Stimulated activated CD8-positive, alpha-beta memory T cell treated with anti-CD3 and anti-CD28 coated beads, Interleukin-4, amount 100 ng/mL, for 1 hour (primary cell): ENCODE data around the gene RNF213.

Experiments used
- DNase-seq, 2 donors: peaks; one replicate each; pipeline ENCODE4 v3.0.0-alpha.2; 2020; ENCODE audit warnings: low read depth in 2 of 2, low spot score in 1 of 2

Gene RNF213

DNA sequence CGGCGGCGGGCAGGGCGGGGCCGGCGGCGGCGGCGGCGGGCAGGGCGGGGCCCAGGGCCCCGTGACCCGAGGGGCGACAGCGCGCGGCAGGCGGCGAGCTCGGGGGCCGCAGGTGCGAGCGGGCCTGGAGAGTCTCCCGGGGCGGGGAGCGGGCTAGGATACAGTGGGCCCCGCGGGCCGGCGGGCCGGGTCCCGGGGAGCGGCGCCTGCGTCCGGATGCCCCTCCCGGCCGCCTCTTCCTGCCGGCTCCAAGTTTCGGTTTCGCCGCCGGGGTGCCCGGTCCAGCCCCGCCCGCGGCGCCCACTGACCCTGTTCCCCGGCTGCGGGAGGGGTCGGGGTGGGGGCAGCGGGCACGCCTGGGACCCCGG, at the start of gene RNF213:
RNF213 (plus strand) TSS at position 62 of the 368 bp plus-strand sequence. CDS start 2,830 bp downstream, outside the sequence.
- no peak for DNase-seq

DNA sequence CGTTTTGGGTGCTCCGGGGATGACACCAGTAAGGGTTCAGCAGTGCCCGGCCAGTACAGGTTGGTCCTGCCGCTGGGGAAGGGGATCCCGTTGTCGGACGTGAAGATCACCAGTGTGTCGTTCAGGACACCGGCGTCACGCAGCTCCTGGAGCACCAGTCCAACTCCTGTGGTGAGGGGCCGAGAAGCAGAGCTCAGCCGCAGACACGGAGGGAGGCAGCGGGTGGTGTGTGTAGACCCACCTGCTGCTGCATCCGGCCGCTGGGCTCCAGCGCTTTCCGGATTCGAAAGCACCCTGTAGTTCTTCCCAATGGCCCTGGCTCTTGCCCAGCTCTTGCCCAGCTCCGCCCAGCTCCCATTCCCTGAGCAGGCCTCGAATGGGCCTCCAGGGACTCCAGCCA, 48.5 kb upstream of the RNF213 start:
- no peak for DNase-seq

DNA sequence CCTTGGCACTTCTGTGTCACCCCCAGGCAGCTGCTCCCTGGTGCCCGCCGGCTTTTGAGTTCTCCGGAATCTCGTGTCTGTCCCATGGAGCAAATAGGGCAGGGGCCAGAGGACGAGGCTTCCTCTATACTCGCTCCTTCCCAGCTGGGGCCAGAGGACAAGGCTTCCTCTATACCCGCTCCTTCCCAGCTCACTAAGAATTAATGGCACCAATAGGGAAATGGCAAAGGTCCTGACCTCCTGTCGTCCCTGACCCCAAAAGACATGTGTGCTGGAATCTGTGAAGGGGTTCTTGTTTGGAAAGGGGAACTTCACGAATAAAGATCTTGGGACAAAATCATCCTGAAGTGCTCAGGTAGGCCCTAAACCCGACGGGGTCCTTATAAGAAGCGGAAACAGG, 48.1 kb upstream of the RNF213 start:
- no peak for DNase-seq

DNA sequence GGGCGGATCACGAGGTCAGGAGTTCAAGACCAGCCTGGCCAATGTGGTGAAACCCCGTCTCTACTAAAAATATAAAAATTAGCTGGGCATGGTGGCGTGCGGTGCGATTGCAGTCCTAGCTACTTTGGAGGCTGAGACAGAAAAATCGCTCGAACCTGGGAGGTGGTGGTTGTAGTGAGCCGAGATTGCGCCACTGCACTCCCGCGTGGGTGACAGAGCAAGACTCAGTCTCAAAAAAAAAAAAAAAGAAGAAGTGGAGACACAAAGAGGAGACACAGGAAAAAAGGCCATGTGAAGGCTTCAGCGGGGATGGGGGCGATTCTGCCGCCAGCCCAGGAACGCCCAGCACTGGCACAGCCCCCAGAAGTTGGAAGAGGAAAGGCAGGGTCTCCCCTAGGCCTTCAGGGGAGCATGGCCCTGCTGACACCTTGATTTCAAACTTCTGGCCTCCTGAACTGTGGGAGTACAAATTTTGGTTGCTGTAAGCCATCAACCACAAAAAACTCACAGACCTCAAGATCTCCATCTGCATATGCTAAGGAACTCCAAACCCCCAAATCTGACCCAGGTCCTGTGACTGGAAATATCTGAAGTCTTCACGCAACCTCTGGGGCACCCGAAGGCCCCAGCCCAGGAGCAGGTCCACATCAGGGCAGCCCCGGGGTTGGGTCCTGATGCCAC, 47.5 kb upstream of the RNF213 start:
- DNase-seq = no peak

DNA sequence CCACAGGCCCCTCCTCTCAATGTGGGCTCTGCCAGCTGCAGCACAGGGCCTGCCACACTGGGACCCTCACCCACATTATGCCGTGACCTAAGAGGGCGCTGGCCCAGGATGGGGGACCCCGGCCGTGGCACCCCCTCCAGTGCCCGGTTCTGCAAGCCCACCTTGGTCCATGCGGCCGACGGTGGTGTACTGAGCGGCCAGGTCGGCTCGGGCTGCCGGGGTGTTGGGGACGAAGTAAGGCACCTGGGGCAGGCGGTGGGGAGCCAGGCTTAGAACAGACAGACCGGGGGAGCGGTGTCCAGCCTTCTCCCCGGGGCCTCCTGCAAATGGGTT, 47.0 kb upstream of the RNF213 start:
- DNase-seq = no peak

DNA sequence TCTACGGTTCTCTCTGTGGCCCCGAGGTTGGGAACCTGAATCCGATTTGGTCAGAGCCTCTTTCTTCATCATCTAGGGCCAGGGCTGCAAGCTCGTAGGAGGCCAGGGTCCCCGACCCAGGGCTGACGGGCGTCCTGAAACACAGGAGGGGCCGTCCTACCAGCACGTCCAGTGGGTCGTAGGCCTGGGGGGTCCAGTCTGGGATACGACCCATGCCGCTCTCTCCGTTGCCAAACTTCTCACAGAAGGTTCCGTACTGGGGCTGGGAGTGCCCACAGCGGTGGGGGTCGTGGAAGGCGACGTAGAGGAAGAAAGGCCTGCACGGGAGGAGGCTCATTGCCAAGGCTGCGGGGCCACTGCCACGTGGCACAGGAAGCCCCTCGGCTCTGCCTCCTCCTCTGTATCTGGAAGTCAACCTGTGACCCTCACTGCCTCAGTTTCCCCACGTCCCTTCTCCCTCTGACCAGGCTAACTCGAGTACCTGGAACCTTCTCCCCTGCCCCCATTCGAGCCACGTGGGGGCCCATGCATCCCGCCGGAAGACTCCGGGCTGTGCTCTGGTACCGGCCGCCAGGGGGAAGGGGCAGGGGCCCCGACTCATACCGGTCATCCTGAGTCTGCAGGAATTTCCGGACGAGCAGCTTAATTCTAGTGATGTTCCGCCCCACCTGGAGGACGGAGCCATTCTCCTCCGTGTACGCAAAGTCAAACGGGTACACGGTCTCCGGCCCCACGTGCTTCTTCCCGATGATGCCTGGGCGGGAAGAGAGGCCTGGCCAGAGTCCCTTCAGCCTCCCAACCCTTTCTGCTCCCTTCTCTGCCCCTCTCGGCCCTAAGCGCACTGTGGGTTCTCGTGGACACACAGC, 46.4 kb upstream of the RNF213 start:
- no peak for DNase-seq

DNA sequence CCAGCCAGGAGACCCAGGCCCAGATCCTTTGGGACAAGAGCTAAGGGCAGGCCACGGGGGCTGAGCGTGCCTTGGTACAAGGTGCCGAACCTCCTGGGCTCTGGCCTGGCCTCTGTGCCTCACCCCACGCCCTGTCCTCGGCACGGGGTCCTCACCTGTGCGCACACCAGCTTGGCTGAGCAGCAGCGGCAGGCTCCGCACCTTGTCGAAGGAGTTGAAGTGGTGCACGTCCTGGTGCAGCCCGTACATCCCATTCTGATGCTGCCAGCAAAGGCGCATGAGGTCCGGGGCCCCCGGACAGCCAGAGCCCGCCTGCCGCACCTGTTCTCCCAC, 45.8 kb upstream of the RNF213 start:
- no peak for DNase-seq

DNA sequence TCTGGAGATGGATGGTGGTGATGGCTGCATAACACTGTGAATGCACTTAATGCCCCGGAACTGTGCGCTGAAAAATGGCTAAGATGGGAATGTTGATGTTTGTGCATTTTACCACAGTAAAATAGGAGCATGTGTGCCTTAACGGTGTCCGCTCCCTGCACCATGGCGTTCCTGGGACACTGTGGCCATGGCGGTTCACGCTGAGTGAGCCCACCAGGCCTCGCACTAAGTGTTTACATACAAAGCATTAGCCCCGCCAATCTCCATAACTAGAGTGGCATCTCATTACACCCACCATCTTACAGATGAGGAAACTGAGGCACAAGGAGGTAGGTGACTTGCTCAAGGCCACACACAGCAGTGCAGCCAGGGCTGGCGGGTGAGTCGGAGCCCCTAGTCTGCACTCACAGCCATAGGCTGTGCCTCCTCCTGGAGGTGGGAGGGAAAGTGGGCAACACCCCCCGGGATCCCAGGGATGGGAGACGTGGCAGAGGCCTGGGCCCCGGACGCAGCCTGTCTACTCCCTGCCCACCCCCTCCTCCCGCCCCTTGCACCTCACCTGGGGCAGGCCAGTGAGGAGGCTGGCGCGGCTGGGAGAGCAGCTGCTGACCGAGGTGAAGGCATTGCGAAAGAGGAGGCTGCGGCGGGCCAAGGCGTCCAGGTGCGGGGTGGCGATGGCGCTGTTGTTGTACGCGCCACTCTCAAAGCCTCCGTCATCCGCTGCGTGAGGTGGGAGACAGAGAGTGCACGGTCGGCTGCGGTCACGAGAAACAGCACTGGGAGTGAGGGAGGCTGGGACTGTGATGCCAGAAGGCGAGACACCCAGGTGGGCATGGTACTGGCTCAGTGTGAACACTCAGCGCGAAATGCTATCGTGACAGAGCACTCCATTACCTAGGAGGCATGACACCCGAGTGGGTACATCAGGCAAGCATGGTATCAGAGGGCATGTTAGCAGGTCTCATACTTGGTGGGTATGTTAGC, 43.9 kb upstream of the RNF213 start:
- no peak for DNase-seq

DNA sequence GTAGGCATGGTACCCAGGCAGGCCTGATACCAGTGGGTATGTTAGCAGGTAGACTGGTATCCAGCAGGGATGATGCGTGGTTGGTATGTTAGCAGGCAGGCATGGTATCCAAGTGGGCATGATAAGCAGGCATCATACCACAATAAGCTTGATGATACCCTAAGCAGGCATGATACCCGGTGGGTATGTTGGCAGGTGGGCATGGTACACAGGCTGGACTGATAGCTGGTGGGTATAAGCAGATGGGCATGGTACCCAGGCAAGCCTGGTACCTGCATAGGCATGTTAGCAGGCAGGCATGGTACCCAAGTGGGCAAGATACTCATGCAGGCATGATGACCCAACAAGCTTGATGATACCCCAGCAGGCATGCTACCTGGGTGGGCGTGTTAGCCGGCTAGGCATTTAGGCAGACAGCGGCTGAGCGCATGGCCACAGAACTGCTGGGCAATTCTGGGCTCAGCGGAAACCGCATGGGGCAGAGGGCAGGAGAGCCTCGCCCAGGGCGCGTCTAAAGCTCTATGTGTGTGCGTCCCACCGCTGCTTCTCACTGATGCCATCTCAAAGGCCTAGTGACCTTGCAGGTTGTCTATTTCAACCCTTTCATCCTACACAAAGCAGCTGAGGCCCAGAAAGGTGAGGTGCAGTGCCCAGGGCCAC, 42.8 kb upstream of the RNF213 start:
- no peak for DNase-seq

DNA sequence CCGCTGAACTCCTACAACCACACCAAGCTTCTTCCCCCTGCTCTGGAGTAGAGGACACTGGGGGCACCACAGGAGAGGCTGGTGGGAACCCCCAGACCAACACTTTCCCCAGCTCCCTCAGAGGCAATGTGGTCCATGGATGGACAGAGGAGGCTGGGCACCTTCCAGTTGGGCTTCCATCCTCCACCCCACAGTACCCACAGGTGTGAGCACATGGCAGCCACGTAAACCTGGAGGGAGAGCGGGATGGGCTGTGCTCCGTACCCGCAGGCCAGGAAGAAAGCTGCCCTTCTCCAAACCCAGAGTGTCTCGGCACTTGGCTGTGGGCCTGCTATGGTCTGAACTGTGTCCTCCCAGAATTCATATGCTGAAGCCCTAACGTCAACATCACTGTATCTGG, 42.3 kb upstream of the RNF213 start:
- no peak for DNase-seq

DNA sequence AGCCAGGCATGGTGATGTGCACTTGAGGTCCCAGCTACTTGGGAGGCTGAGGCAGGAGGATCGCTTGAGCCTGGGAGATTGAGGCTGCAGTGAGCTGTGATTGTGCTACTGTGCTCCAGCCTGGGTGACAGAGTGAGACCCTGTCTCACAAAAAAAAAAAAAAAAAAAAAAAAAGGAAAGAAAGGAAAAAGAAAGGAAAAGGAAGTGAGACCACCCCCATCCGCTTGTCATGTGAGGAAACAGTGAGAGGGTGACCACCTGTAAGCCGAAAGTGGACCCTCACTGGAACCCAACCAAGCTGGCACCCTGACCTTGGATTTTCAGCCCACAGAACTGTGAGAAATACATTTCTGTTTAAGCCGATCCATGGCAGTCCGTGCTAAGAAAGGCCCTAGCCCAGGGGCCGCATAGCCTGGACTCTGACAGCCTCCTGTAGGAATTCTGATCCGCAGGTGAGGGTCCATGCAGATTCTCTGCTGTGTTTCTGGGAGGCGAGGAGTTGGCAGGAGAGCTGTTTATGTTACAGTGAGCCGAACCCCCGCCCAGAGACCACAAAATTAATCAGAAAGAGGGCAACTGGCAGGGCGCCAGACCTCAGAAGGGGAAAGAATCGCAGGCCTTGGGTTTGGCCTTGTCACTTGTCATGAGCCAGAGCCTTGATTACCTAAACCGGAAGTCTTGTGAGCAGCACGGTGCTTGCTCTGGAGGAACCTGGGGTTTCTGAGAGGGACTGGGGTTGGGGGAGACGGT, 41.5 kb upstream of the RNF213 start:
- peak; percentile 91 to 95 for DNase-seq

DNA sequence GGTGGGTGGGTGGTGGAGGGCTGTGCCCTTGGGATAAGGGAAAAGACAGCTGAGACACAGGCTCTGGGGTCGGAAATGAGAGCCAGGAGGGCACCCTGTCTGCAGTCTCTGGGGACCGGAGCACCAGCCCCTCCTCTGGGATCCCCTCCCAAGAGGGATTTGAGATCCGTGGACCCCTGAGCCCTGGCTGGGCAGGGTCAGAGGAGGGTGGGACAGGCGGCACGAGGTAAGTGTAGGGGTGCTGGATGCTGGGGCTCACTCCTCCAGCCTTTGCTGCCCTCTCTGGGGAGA, 40.9 kb upstream of the RNF213 start:
- no peak for DNase-seq

DNA sequence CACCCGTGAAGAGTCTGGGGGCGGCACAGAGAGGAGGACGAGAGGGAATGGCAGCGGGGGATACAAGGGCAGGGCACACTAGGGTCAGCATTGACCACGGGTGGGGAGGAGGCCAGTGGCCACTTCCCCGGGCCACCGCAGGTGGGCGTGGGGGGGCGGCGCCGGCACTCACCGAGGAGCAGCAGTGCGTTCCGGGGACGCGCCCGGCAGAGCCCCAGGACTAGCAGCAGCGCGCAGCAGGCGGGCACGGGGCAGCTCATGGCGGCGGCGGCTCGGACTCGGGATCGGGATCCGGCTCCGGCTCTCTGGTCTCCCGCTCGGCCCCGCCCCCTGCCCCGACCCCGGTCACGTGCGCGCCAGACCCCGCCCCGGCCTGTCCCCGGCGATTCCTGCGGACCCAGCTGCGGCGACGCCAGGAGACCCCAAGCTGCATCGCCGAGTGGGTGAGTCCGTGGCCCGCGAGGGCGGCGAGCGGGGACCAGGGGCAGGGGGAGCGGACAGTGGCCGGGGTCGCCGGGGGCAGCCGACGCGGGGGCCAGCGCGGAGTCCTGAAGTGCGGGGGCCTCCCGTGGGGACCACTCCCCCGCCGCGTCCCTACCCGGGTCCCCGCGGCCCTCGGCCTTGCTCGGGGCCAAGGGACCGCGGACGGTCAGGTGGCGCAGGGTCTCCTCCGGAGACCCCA, 40.5 kb upstream of the RNF213 start, which contains the start of the genes SGSH and SLC26A11:
SGSH (minus strand) TSS at position 280 of the 682 bp plus-strand sequence; CDS start at position 260, 20 bp downstream.
SLC26A11 (plus strand) TSS at position 374 of the 682 bp plus-strand sequence. CDS start 1,134 bp downstream, outside the sequence.
- DNase-seq = peak; percentile 35 to 42

DNA sequence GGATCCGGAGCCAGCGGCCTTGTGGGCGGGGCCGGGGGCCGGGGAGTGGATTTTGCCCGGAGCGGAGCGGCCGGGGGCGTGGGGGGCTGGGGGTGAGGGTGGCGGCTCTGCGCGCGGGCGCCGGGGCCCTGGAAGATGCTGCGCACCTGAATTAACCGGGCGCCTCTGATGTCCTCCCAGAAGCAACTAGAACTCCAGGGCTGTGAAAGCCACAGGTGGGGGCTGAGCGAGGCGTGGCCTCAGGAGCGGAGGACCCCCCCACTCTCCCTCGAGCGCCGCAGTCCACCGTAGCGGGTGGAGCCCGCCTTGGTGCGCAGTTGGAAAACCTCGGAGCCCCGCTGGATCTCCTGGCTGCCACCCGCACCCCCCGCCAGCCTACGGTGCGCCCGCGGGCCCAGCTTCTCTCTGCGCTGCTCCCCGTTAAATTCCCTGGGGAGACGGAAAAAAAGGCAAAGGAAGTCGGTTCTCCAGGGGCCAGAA, 39.9 kb upstream of the RNF213 start:
- no peak for DNase-seq

DNA sequence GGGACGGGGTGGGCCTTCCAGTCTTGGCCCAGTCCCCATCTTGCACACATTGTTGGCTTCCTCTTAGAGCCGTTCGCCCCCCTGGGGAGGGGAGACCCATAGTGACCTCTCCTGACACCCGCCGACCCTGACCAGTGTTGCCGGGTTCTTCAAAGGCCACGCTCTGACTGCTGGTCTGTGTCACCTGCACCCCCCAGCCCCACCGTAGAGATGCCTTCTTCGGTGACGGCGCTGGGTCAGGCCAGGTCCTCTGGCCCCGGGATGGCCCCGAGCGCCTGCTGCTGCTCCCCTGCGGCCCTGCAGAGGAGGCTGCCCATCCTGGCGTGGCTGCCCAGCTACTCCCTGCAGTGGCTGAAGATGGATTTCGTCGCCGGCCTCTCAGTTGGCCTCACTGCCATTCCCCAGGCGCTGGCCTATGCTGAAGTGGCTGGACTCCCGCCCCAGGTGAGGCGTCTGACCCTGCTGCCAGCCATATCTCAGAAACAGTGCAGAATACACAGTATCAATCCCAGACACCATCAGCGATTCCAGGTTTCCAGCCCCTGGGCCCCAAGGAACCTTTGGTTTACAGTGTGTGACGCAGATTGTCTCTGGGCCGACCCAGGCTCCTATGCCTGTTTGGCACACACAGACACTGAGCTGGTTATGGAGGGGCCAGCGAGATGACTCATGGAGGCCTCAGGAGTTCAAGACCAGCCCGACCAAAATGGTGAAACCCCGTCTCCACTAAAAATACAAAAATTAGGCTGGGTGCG, 39.1 kb upstream of the RNF213 start:
- no peak for DNase-seq

DNA sequence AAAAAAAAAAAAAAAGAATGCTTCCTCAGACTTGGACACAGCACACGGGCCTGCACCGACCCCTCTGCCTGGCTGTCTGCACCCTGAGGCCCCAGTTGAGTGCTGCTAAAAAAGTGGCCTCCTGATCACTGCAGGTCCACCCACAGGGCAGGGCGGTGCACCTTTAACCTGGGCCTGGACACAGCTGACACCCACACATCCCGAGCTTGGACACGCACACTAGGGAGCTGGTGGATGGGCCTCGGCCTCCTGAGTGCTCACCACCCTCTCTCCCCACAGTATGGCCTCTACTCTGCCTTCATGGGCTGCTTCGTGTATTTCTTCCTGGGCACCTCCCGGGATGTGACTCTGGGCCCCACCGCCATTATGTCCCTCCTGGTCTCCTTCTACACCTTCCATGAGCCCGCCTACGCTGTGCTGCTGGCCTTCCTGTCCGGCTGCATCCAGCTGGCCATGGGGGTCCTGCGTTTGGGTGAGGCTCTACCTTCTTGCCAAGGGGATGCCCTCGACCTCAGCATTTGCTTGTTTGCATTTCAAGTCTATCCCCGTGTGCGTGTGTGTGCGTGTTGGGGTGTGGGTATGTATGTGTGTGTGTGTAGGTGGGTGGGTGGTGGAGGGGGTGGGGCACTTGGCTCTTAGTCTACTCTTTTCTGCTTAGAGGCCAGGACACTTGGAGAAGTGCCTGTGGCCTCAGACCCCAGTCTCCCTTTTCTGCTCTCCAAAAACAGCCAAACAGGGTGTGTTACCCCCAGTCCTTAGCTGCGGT, 38.1 kb upstream of the RNF213 start:
- no peak for DNase-seq

DNA sequence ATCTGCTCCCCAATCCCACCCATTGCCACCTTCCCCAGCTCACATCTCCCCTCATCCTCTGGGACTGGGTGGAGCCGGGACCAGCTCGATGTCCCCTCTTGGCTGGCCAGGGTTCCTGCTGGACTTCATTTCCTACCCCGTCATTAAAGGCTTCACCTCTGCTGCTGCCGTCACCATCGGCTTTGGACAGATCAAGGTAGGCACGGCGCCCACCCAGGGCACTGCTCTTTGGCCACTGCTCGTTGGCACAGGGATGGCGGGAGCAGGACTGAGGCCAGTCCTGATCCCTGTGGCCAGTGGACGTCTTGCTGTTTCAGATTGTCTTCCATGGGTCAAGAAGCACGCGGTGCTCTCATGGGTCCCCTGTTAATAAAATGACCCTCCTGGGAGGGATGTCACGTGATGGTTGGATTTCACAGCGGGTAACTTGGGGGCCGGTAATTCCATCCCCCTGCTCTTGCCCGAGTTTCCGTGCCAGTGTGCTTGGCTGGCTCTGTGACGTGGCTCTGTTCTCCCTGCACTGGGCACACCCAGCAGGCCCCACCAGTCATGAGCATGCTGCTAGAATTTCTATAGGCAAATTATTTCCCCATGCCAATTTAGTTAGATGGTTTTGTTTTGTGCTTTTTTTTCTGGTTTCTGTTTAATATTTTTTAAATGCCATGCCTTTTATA, 37.4 kb upstream of the RNF213 start:
- no peak for DNase-seq
